WTC11 (cell line): ENCODE measurements around the gene CACNA1D.

Source experiments
- ATF2 ChIP-seq: sonication (generic); formaldehyde crosslinking; IDR thresholded peaks from 2 replicates; pipeline ENCODE4 v1.8.1; 2022; ENCODE audit warnings: low read depth, missing genetic modification reagents, borderline replicate concordance
- CREB1 ChIP-seq: sonication (generic); formaldehyde crosslinking; IDR thresholded peaks from 2 replicates; pipeline ENCODE4 v1.8.0; 2023; ENCODE audit warnings: mild to moderate bottlenecking, missing genetic modification reagents
- CTCF ChIP-seq: fragments of 200-600 bp; IDR thresholded peaks from 2 replicates; pipeline ENCODE4 v1.8.0; 2022; ENCODE audit warnings: antibody characterized with exemption
- JUN ChIP-seq: sonication (generic); formaldehyde crosslinking; IDR thresholded peaks from 2 replicates; pipeline ENCODE4 v1.8.0; 2023; ENCODE audit warnings: mild to moderate bottlenecking, missing genetic modification reagents
- KAT7 ChIP-seq: sonication (generic); formaldehyde crosslinking; IDR thresholded peaks from 2 replicates; pipeline ENCODE4 v1.8.1; 2023; ENCODE audit warnings: missing genetic modification reagents, mild to moderate bottlenecking, borderline replicate concordance
- SP1 ChIP-seq: sonication (generic); formaldehyde crosslinking; conservative IDR thresholded peaks from 2 replicates; pipeline ENCODE4 v1.8.1; 2022; ENCODE audit warnings: missing genetic modification reagents
- STAT6 ChIP-seq: sonication (generic); formaldehyde crosslinking; conservative IDR thresholded peaks from 2 replicates; pipeline ENCODE4 v1.8.1; 2023; ENCODE audit warnings: mild to moderate bottlenecking, low read depth, missing genetic modification reagents, moderate library complexity
- ZNF138 ChIP-seq: sonication (generic); formaldehyde crosslinking; conservative IDR thresholded peaks from 2 replicates; pipeline ENCODE4 v1.8.1; 2022; ENCODE audit warnings: mild to moderate bottlenecking, moderate library complexity, missing genetic modification reagents

- TF ChIP-seq KAT7 (no peak), CTCF (no peak), ZNF138 (CRISPR knock-in tag) (no peak), SP1 (no peak), CREB1 (CRISPR knock-in tag) (no peak), STAT6 (no peak), ATF2 (no peak), JUN (CRISPR knock-in tag) (no peak)
Measured at GRCh38 chr3:53516339-53516738, 21.9 kb downstream of the CACNA1D start.
